PC-9 (cell line): ENCODE data around the gene NELFCD.

Experiments
- CTCF ChIP-seq: fragments of 200-600 bp; sonication (generic); conservative IDR thresholded peaks from 2 replicates; pipeline ENCODE4 v1.6.1; 2017; ENCODE audit warnings: mixed run types, antibody characterized with exemption, mild to moderate bottlenecking, moderate library complexity
- EZH2 ChIP-seq: fragments of 200-600 bp; sonication (generic); IDR thresholded peaks from 2 replicates; pipeline ENCODE4 v1.8.0; 2017; ENCODE audit warnings: antibody characterized with exemption, low read depth

GRCh38 chr20:58969439-58969838 lies 11.6 kb upstream of the NELFCD start:
- no peak for TF ChIP-seq EZH2
- TF ChIP-seq CTCF: no peak
